Measurements from ENCODE around the gene SPOP.
A peak's percentile ranks its signal among the peaks of the same experiment; 100 is the strongest.

Gene SPOP

DNA sequence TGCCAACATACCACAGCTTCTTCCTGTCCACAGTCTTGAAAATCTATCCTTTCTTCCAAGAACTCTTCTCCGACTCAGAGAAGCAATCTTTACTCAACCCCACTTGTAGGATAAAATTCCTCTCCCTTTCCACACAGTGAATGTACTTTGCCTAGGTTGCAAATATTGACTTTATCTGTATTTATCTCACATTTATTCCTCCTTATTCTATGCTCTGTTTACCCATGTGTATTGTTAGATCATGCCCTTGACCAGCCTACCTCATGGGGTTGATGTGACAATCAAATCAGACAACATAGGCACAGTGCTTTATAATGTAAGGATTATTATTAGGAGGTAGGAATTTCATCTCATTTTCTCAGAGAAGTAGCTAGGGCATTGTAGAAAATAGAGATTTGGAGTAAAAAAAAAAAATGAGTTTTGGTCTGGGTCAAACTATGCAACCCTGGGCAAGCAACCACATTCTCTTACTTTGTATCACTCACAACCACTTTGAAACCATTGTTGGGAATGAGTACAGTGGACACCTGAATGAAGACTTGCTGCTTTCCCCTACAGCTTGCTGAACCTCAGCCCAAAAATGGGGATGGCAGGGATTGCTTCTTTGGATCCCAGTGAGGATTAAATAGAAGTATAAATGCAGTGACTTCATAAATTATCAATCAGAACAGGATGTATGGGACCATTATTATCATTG, 38.9 kb upstream of the SPOP start:
- DNase-seq (ENCODE audit: insufficient read length, low spot score), result no peak
- FAIRE-seq, result no peak

DNA sequence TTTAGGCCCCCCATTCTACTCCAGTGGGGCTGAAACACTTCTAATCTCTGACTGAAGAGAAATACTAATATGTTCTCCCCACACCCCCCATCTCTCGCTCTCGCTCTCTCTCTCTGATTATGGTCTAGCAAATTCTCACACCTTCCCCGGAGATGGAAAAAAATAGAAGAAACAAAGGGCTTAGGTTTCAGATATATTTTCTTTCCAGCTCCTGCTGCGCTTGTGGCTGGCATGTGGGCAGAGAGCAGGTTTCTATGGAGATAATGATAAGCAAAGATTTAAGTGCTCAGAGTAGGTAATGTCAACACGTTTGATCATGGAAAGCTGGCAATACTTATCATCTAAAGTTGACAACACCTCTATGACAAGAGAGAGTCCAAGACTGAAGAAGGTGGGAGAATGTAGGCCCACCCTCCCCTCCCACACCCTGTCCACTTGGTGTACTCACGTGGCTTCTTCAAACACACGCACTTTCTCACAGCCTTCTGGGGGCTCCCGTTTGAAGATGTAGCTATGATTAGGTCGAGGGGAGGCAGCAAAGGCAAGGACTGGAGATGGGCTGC, 37.9 kb upstream of the SPOP start:
- TF ChIP-seq, protein P1, sequence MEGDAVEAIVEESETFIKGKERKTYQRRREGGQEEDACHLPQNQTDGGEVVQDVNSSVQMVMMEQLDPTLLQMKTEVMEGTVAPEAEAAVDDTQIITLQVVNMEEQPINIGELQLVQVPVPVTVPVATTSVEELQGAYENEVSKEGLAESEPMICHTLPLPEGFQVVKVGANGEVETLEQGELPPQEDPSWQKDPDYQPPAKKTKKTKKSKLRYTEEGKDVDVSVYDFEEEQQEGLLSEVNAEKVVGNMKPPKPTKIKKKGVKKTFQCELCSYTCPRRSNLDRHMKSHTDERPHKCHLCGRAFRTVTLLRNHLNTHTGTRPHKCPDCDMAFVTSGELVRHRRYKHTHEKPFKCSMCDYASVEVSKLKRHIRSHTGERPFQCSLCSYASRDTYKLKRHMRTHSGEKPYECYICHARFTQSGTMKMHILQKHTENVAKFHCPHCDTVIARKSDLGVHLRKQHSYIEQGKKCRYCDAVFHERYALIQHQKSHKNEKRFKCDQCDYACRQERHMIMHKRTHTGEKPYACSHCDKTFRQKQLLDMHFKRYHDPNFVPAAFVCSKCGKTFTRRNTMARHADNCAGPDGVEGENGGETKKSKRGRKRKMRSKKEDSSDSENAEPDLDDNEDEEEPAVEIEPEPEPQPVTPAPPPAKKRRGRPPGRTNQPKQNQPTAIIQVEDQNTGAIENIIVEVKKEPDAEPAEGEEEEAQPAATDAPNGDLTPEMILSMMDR (IDR thresholded peaks at IDR 0.05; ENCODE audit: insufficient read depth, missing control alignments), result no peak
- no peak for FAIRE-seq
- DNase-seq (ENCODE audit: insufficient read length, low spot score), result no peak

More for the DNA sequence above, 38.9 kb upstream of the SPOP start:
- TF ChIP-seq, protein P1 (IDR thresholded peaks at IDR 0.05; ENCODE audit: insufficient read depth, missing control alignments), result no peak

- FAIRE-seq, result no peak
- TF ChIP-seq, protein P1 (IDR thresholded peaks at IDR 0.05; ENCODE audit: insufficient read depth, missing control alignments), result no peak
- no peak for DNase-seq (ENCODE audit: insufficient read length, low spot score)
These were observed 37.3 kb upstream of the SPOP start for GRCh38 chr17:49715216-49715615.

- FAIRE-seq (no peak), DNase-seq (ENCODE audit: insufficient read length, low spot score) (no peak)
- TF ChIP-seq, protein P1 (IDR thresholded peaks at IDR 0.05; ENCODE audit: insufficient read depth, missing control alignments), result no peak
These were observed 30.8 kb upstream of the SPOP start for GRCh38 chr17:49708515-49709183.

GRCh38 chr17:49707608-49708514, 30.0 kb upstream of the SPOP start, which contains the start of gene SLC35B1:
Gene SLC35B1 (minus strand): TSS chr17:49707964. CDS start chr17:49707833, 131 bp downstream.
- DNase-seq (ENCODE audit: insufficient read length, low spot score) (peak; percentile 93), FAIRE-seq (no peak)
- TF ChIP-seq, protein P1 (IDR thresholded peaks at IDR 0.05; ENCODE audit: insufficient read depth, missing control alignments), result peak; percentile 100

- TF ChIP-seq, protein P1 (IDR thresholded peaks at IDR 0.05; ENCODE audit: insufficient read depth, missing control alignments), result peak; percentile 6
- no peak for DNase-seq (ENCODE audit: insufficient read length, low spot score)
- no peak for FAIRE-seq
These were observed 29.3 kb upstream of the SPOP start for GRCh38 chr17:49707246-49707607.

Data from D721Med (cell line).